DND-41 (cell line): ENCODE measurements around the gene OR2L8.

Experiments
- EZH2 ChIP-seq: IDR thresholded peaks from 3 replicates; pipeline ENCODE4 v1.6.1; 2012; ENCODE audit warnings: borderline replicate concordance, low read depth, mild to moderate bottlenecking, moderate library complexity, low read length, inconsistent platforms; ENCODE audit not compliant: severe bottlenecking
- TF ChIP-seq, protein P1 (sequence below): IDR thresholded peaks from 2 replicates; pipeline ENCODE4 v1.5.1; 2012; ENCODE audit warnings: borderline replicate concordance, low read length, moderate library complexity, mild to moderate bottlenecking; ENCODE audit not compliant: poor library complexity, severe bottlenecking; ENCODE audit errors: extremely low read depth

DNA sequence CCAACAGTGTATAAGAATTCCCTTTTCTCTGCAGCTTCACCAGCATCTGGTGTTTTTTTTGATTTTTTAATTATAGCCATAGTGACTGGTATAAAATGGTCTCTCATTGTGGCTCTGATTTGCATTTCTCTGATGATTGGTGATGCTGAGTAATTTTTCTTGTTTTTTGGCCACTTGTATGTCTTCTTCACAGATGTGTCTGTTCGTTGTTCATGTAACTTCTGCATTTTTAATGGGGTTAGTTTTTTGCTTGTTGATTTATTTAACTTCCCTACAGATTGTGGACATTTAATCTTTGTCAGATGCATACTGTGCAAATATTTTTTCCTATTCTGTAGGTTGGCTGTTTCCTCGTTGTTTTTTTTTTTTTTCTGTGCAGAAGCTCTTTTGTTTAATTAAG is 44.3 kb downstream of the OR2L8 start:
- TF ChIP-seq, protein P1, sequence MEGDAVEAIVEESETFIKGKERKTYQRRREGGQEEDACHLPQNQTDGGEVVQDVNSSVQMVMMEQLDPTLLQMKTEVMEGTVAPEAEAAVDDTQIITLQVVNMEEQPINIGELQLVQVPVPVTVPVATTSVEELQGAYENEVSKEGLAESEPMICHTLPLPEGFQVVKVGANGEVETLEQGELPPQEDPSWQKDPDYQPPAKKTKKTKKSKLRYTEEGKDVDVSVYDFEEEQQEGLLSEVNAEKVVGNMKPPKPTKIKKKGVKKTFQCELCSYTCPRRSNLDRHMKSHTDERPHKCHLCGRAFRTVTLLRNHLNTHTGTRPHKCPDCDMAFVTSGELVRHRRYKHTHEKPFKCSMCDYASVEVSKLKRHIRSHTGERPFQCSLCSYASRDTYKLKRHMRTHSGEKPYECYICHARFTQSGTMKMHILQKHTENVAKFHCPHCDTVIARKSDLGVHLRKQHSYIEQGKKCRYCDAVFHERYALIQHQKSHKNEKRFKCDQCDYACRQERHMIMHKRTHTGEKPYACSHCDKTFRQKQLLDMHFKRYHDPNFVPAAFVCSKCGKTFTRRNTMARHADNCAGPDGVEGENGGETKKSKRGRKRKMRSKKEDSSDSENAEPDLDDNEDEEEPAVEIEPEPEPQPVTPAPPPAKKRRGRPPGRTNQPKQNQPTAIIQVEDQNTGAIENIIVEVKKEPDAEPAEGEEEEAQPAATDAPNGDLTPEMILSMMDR, result no peak
- TF ChIP-seq EZH2, result no peak
